CD4-positive, CD25-positive, alpha-beta regulatory T cell (primary cell): Measurements from ENCODE around the gene FBXL7. TPM values are rescaled to one million over a fixed set of nuclear protein-coding genes. Genes with fewer than 3 reads are reported as not detected.

Experiments
- ATAC-seq, 2 donors: fragments of 150-1000 bp; cut with Tn5 transposase; one replicate each; pipeline ENCODE4 v1.10.0; 2021; ENCODE audit warnings: low read depth in 2 of 2, moderate number of reproducible peaks in 2 of 2, moderate library complexity in 1 of 2
- DNase-seq, 3 donors: peaks; one replicate each; pipeline versions ENCODE4 v3.0.0 to v3.0.0-alpha.2; 2012 to 2022; ENCODE audit warnings: mixed read lengths in 1 of 3
- H3K27ac ChIP-seq: one replicate; pipeline ENCODE4 v1.7.0; 2013; ENCODE audit warnings: mild to moderate bottlenecking, low read length; ENCODE audit not compliant: insufficient read depth, poor library complexity, severe bottlenecking
- H3K27me3 ChIP-seq: one replicate; pipeline ENCODE4 v1.7.0; 2013; ENCODE audit warnings: low read length; ENCODE audit not compliant: control insufficient read depth, insufficient read depth
- H3K36me3 ChIP-seq: one replicate; pipeline ENCODE4 v1.7.0; 2013; ENCODE audit warnings: mild to moderate bottlenecking, low read length, moderate library complexity; ENCODE audit not compliant: control insufficient read depth, insufficient read depth
- H3K4me1 ChIP-seq: 2 replicates; pipeline ENCODE4 v1.7.0; 2013; ENCODE audit warnings: mild to moderate bottlenecking, low read length; ENCODE audit not compliant: insufficient read depth, control insufficient read depth, poor library complexity, severe bottlenecking
- H3K4me3 ChIP-seq: one replicate; pipeline ENCODE4 v1.7.0; 2013; ENCODE audit warnings: low read depth, mild to moderate bottlenecking, low read length, moderate library complexity
- H3K9me3 ChIP-seq, 2 experiments: 1 replicate in 1 of 2; 2 replicates in 1 of 2; pipeline ENCODE4 v1.7.0; 2013; ENCODE audit warnings: low read length in 2 of 2, mild to moderate bottlenecking in 1 of 2, moderate library complexity in 1 of 2; ENCODE audit not compliant: control insufficient read depth in 2 of 2
- H3K27ac Mint-ChIP-seq, 3 donors: one replicate each; pipeline ENCODE4 v1.8.0; 2020 to 2022; ENCODE audit warnings: mild to moderate bottlenecking in 3 of 3, mixed read lengths in 3 of 3, moderate library complexity in 2 of 3
- H3K27me3 Mint-ChIP-seq: one replicate; pipeline ENCODE4 v1.8.0; 2022; ENCODE audit warnings: mild to moderate bottlenecking, mixed read lengths
- H3K36me3 Mint-ChIP-seq: one replicate; pipeline ENCODE4 v1.8.0; 2020; ENCODE audit warnings: mixed read lengths
- H3K4me1 Mint-ChIP-seq, 4 donors: one replicate each; pipeline ENCODE4 v1.8.0; 2020 to 2022; ENCODE audit warnings: mixed read lengths in 4 of 4, mild to moderate bottlenecking in 1 of 4
- H3K4me3 Mint-ChIP-seq, 4 donors: one replicate each; pipeline ENCODE4 v1.8.0; 2020 to 2022; ENCODE audit warnings: mild to moderate bottlenecking in 4 of 4, mixed read lengths in 4 of 4, moderate library complexity in 3 of 4
- H3K9me3 Mint-ChIP-seq, 7 donors: one replicate each; pipeline ENCODE4 v1.8.0; 2020 to 2022; ENCODE audit warnings: mixed read lengths in 7 of 7, mild to moderate bottlenecking in 3 of 7, moderate library complexity in 2 of 7
- polyA plus RNA-seq, 4 donors: library from polyadenylated mRNA; unstranded; fragments of 300-500 nt; fragmentation: Illumina TruSeq; gene quantifications; one replicate each; pipeline ENCODE4 v1.2.3, GENCODE V29; 2021
- total RNA-seq: library from RNA; stranded (reverse); gene quantifications from one replicate; pipeline ENCODE4 v1.2.3, GENCODE V29; 2022

The FBXL7 gene
- total and polyA plus RNA-seq, 5 donors from 2014 or later, result not detected

DNA sequence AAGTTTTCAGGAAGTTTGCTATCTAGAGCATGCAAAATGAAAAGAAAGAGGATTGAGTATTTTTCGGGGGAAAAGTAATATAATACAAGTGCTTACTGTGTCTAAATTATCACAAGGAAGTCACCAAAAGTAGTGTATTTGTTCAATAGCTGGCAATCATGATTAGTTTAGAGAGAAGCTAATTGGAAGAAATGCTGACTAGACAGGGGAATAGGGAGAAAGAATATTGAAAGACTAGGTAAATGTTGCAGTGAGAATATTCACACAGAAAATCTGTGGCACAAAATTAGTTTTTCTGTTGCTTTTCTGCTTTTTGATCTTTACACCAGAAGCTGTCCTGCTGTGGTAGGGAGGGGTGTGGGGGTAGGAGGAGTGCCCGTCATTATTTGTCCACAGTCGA lies 440.9 kb downstream of the FBXL7 start:
- DNase-seq (no peak), ATAC-seq (no peak)
- no peaks in the 10 kb centered on the region for H3K36me3 Mint-ChIP-seq
- H3K9me3 ChIP-seq, result peaks cover 0 to 1% of the 10 kb centered on the region in 2 experiments
- H3K4me3 Mint-ChIP-seq, result no peak overlapping the region
- H3K27ac Mint-ChIP-seq, result no peak overlapping the region
- H3K4me1 Mint-ChIP-seq, result no peaks in the 10 kb centered on the region
- peaks cover 0 to 9% (median 4%) of the 10 kb centered on the region in 7 donors for H3K9me3 Mint-ChIP-seq
- H3K27me3 Mint-ChIP-seq, result no peaks in the 10 kb centered on the region
- H3K36me3 ChIP-seq, result no peaks in the 10 kb centered on the region
- H3K27ac ChIP-seq, result no peak overlapping the region
- no peaks in the 10 kb centered on the region for H3K27me3 ChIP-seq
- H3K4me3 ChIP-seq, result no peak overlapping the region
- H3K4me1 ChIP-seq, result no peaks in the 10 kb centered on the region

DNA sequence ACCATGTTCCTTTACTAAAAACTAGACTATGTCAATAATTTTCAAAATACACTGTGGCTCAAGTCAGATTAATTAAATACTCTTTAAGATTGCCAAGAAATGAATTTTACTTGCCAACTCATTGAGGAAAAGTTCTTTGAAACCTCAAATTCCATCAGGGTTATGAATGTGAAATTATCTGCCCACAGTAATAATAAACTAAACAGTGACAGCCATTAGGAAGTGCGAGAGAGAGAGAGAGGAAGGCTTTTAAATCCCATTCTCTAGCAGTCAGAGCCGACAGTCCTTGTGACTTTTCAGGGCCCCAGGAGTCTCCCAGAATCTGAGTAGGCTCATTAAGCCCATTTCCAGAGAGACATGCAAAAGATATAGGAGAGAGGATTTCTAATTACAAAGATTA lies 443.5 kb downstream of the FBXL7 start:
- Histone ChIP-seq H3K4me1 (no peaks in the 10 kb centered on the region), H3K9me3 (peaks cover 0 to 1% of the 10 kb centered on the region in 2 experiments), H3K4me3 (no peak overlapping the region), H3K27ac (no peak overlapping the region), H3K36me3 (no peaks in the 10 kb centered on the region), H3K27me3 (no peaks in the 10 kb centered on the region)
- Mint-ChIP-seq H3K36me3 (no peaks in the 10 kb centered on the region), H3K27me3 (no peaks in the 10 kb centered on the region), H3K27ac (no peak overlapping the region), H3K4me1 (no peaks in the 10 kb centered on the region), H3K9me3 (peaks cover 0 to 4% (median 0%) of the 10 kb centered on the region in 7 donors), H3K4me3 (no peak overlapping the region)
- no peak for DNase-seq
- no peak for ATAC-seq

DNA sequence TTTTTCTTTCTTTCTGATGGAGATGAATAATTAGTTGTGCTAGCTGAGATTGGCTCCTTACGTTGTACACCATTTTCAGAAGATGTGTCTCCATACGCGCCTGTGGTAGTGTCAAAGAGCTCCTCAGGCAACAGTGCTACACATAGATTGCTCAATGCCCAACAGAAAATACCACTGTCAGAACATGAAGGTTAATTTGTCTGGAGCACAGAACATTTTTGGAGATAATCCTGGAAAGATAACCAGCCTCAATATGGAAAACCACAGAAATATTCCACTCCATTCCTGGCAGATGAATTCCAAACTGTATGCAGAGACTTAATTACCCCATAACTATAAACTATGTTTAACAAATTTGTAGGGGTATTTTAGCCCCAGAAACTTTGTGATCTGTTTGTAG lies 446.0 kb downstream of the FBXL7 start:
- H3K4me3 Mint-ChIP-seq, result no peak overlapping the region
- H3K9me3 Mint-ChIP-seq, result peaks cover 0 to 6% (median 2%) of the 10 kb centered on the region in 7 donors
- no peak overlapping the region for H3K4me3 ChIP-seq
- peaks cover 4% of the 10 kb centered on the region for H3K27me3 Mint-ChIP-seq
- H3K27me3 ChIP-seq, result no peaks in the 10 kb centered on the region
- no peaks in the 10 kb centered on the region for H3K36me3 ChIP-seq
- ATAC-seq, result no peak
- no peaks in the 10 kb centered on the region for H3K36me3 Mint-ChIP-seq
- no peak overlapping the region for H3K27ac ChIP-seq
- no peaks in the 10 kb centered on the region for H3K4me1 ChIP-seq
- peaks cover 0 to 1% of the 10 kb centered on the region in 2 experiments for H3K9me3 ChIP-seq
- no peak for DNase-seq
- H3K4me1 Mint-ChIP-seq, result no peaks in the 10 kb centered on the region
- no peak overlapping the region for H3K27ac Mint-ChIP-seq

DNA sequence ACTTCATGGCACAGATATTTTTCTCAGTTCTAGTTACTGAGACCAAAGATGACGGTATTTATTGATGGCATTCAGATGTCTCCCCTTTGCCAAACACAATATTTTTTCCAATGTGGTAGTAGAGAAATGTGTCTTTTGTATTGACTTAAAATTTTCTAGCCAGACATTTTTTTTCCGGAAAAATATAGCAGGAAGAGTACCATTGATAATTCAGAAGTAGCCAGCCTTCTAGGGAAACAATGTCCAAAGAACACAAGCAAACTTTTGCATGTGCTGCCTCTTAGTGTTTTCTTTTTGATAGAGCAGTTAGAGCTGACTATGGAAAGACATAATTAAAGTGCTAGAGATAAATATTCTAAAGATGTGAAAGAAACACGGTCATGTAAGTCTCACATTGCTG lies 448.2 kb downstream of the FBXL7 start:
- no peak overlapping the region for H3K27ac Mint-ChIP-seq
- peaks cover 0 to 11% (median 5%) of the 10 kb centered on the region in 7 donors for H3K9me3 Mint-ChIP-seq

DNA sequence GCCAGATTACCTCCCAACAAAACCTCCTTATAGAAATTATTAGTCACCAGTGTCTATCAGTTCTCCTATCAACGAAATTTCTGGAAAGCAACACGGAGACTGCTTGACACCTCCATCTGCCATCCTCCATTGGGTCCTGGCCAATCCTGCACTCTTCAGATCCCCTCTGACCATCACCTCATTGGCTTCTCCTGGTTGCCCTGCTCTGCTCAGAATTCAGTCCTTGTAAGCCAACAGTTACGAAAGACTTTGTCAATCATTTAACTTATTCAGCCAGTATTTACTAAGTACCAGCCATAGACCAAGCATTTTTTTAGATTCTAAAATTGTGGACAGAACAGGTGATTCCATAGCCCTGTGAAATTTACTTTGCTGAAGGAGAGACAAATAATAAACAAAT lies 451.1 kb downstream of the FBXL7 start:
- Mint-ChIP-seq H3K27me3 (peaks cover 4% of the 10 kb centered on the region), H3K27ac (no peak overlapping the region), H3K36me3 (no peaks in the 10 kb centered on the region), H3K4me3 (no peak overlapping the region), H3K9me3 (peaks cover 0 to 12% (median 4%) of the 10 kb centered on the region in 7 donors), H3K4me1 (no peaks in the 10 kb centered on the region)
- no peaks in the 10 kb centered on the region for H3K27me3 ChIP-seq
- DNase-seq (no peak), ATAC-seq (no peak)
- H3K9me3 ChIP-seq, result no peaks in the 10 kb centered on the region
- no peak overlapping the region for H3K4me3 ChIP-seq
- H3K27ac ChIP-seq, result no peak overlapping the region
- H3K4me1 ChIP-seq, result no peaks in the 10 kb centered on the region
- no peaks in the 10 kb centered on the region for H3K36me3 ChIP-seq

More for the DNA sequence above, 448.2 kb downstream of the FBXL7 start:
- Histone ChIP-seq H3K4me1 (no peaks in the 10 kb centered on the region), H3K9me3 (peaks cover 0 to 1% of the 10 kb centered on the region in 2 experiments), H3K27me3 (no peaks in the 10 kb centered on the region), H3K36me3 (no peaks in the 10 kb centered on the region), H3K27ac (no peak overlapping the region), H3K4me3 (no peak overlapping the region)
- Mint-ChIP-seq H3K36me3 (no peaks in the 10 kb centered on the region), H3K4me1 (no peaks in the 10 kb centered on the region), H3K27me3 (peaks cover 4% of the 10 kb centered on the region), H3K4me3 (no peak overlapping the region)
- ATAC-seq (no peak), DNase-seq (no peak)

DNA sequence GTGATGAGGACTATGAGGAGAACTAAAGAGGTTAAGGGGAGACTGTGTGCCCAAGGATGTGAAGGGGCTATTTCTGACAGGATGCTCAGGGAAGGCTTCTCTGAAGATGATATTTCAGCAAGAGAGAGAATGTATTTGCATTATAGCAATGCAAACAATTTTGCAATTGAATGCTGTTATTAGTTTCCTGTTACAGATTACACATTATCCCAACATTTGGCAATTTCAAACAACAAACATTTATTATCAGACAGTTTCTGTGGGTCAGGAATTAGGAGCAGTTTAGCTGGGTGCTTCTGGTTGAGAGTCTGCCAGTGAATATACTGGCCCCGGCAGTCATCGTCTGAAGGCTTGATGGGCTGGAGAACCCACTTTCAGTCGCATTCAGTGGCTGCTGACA lies 451.6 kb downstream of the FBXL7 start:
- DNase-seq, result no peak

DNA sequence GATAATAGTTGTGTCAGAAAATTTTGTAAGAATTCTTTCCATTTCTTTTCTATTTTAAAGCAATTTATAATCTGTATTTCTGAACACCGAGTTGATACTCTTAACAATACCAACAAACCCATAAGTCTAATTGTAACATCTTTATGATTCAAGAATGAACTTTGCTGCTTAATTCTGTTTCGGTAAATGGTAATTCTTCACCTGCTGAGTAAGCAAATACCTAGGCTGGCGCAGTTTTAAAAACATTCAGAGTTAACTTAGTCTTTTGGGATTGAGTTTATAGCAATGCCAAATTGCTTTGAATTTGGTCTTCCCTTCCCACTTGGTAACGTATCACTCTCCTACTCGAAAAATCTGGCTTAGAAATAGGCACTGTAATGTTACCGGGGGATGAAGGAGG lies 456.6 kb downstream of the FBXL7 start:
- H3K36me3 Mint-ChIP-seq, result no peaks in the 10 kb centered on the region
- ATAC-seq (no peak), DNase-seq (no peak)
- H3K27ac Mint-ChIP-seq, result no peak overlapping the region
- Histone ChIP-seq H3K36me3 (no peaks in the 10 kb centered on the region), H3K4me1 (no peaks in the 10 kb centered on the region), H3K27me3 (no peaks in the 10 kb centered on the region), H3K4me3 (no peak overlapping the region), H3K9me3 (no peaks in the 10 kb centered on the region), H3K27ac (no peak overlapping the region)
- H3K4me3 Mint-ChIP-seq, result no peak overlapping the region
- H3K9me3 Mint-ChIP-seq, result peaks cover 0 to 6% (median 2%) of the 10 kb centered on the region in 7 donors
- no peaks in the 10 kb centered on the region for H3K27me3 Mint-ChIP-seq
- no peaks in the 10 kb centered on the region for H3K4me1 Mint-ChIP-seq

More for the DNA sequence above, 451.6 kb downstream of the FBXL7 start:
- Histone ChIP-seq H3K36me3 (no peaks in the 10 kb centered on the region), H3K27me3 (no peaks in the 10 kb centered on the region), H3K27ac (no peak overlapping the region), H3K4me1 (no peaks in the 10 kb centered on the region), H3K9me3 (no peaks in the 10 kb centered on the region), H3K4me3 (no peak overlapping the region)
- no peak overlapping the region for H3K27ac Mint-ChIP-seq
- H3K9me3 Mint-ChIP-seq, result peaks cover 0 to 12% (median 4%) of the 10 kb centered on the region in 7 donors
- H3K4me3 Mint-ChIP-seq, result no peak overlapping the region
- ATAC-seq, result no peak
- H3K4me1 Mint-ChIP-seq, result no peaks in the 10 kb centered on the region
- H3K27me3 Mint-ChIP-seq, result peaks cover 4% of the 10 kb centered on the region
- H3K36me3 Mint-ChIP-seq, result no peaks in the 10 kb centered on the region

DNA sequence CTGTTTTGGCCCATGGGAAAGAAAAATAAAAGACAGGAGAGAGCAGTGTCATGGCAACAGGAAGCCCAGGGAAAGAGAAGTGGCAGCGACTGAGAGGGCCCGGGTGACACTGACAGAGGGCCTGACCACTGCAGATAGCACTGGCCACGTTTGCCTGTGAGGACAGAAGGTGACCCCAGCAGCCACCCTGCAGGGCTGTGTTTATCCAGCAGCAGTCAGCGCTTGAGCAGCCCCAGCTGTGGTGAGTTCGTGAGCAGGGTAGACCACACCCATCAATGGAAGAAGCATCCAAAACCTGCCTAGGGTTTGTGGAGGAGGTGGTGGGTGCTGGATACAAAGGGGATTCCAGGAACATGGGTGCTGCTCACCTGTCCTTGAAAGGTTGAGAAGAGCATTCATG lies 457.1 kb downstream of the FBXL7 start:
- Histone ChIP-seq H3K36me3 (no peaks in the 10 kb centered on the region), H3K4me1 (no peaks in the 10 kb centered on the region), H3K27ac (no peak overlapping the region), H3K4me3 (no peak overlapping the region), H3K9me3 (no peaks in the 10 kb centered on the region), H3K27me3 (no peaks in the 10 kb centered on the region)
- Mint-ChIP-seq H3K27ac (no peak overlapping the region), H3K9me3 (peaks cover 0 to 11% (median 2%) of the 10 kb centered on the region in 7 donors), H3K4me3 (no peak overlapping the region), H3K27me3 (no peaks in the 10 kb centered on the region), H3K4me1 (no peaks in the 10 kb centered on the region), H3K36me3 (no peaks in the 10 kb centered on the region)
- no peak for ATAC-seq
- no peak for DNase-seq
